HL-60 (cell line): ENCODE results near the gene CYP4F3.
"Not testable (repeated sequence)": the region's sequence is repeated elsewhere in the genome, so short reads cannot be mapped to it uniquely, and the experiment has no call there.

Experiments used
- DNase-seq, 2 experiments: peaks; one replicate each; pipeline ENCODE4 v3.0.0-alpha.2; 2010 to 2020; ENCODE audit warnings: low read depth in 1 of 2, low spot score in 1 of 2
- H3K27ac ChIP-seq: fragments of 250-450 bp; sonication (Bioruptor Pico); replicated peaks from 2 replicates; pipeline ENCODE4 v1.5.1; 2020; ENCODE audit warnings: mild to moderate bottlenecking, moderate library complexity
- H3K27me3 ChIP-seq: fragments of 250-450 bp; sonication (Bioruptor Pico); 2 replicates; pipeline ENCODE4 v1.5.1; 2021; ENCODE audit warnings: mild to moderate bottlenecking, moderate library complexity; ENCODE audit not compliant: insufficient read depth, poor library complexity, severe bottlenecking
- H3K4me3 ChIP-seq: replicated peaks from 2 replicates; pipeline ENCODE4 v1.5.1; 2011; ENCODE audit warnings: mild to moderate bottlenecking, control low read depth, low read length; ENCODE audit not compliant: insufficient read depth
- GABPA ChIP-seq: IDR thresholded peaks from 2 replicates; pipeline ENCODE4 v1.6.1; 2012; ENCODE audit warnings: low read depth
- POLR2AphosphoS5 ChIP-seq: IDR thresholded peaks from 2 replicates; pipeline ENCODE4 v1.6.1; 2012; ENCODE audit warnings: low read depth
- SPI1 ChIP-seq: IDR thresholded peaks from 2 replicates; pipeline ENCODE4 v1.6.1; 2012; ENCODE audit warnings: low read depth, mild to moderate bottlenecking, borderline replicate concordance
- TF ChIP-seq, protein P1 (sequence below): IDR thresholded peaks from one replicate; pipeline ENCODE4 v1.5.1; 2011; ENCODE audit warnings: low read length, control low read depth, inconsistent platforms; ENCODE audit not compliant: insufficient read depth
- TF ChIP-seq, protein P2 (sequence below): IDR thresholded peaks from 2 replicates; pipeline ENCODE4 v1.6.1; 2012; ENCODE audit warnings: low read depth; ENCODE audit not compliant: insufficient replicate concordance

Gene CYP4F3

DNA sequence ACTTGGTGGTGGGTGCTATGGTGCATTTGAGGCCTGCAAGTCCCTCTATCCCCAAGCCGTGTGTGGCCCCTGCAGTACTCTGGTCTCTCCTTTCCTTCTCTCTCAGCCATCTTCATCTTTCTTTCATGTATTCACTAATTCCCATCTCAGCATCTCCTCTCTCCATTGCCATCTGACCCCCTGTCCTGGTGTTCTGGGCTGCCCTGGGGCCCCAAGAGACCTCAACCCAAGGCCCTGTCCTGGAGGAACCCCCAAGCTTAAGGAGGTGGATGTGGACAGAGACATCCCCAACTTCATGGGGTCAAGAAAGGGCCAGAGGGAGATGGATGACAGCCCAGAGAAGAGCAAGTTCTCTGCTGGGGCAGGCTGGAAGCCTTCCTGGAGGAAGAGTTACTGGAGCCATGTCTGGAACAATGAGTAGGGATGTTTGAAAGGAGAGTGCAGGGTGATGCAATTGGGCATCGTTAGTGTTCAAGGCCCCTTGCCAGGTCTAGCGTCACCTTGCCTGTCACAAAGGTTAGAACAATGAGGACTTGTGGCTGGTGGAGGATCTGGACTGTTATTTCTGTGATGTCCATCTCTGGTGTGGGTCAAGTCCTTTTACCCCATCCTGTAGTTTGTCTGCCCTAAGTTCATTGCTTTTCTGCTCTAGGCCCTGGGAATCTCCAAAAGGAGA is 3.5 kb downstream of the CYP4F3 start:
- H3K27ac ChIP-seq = no peak overlapping the region
- DNase-seq = no peak
- TF ChIP-seq, protein P1, sequence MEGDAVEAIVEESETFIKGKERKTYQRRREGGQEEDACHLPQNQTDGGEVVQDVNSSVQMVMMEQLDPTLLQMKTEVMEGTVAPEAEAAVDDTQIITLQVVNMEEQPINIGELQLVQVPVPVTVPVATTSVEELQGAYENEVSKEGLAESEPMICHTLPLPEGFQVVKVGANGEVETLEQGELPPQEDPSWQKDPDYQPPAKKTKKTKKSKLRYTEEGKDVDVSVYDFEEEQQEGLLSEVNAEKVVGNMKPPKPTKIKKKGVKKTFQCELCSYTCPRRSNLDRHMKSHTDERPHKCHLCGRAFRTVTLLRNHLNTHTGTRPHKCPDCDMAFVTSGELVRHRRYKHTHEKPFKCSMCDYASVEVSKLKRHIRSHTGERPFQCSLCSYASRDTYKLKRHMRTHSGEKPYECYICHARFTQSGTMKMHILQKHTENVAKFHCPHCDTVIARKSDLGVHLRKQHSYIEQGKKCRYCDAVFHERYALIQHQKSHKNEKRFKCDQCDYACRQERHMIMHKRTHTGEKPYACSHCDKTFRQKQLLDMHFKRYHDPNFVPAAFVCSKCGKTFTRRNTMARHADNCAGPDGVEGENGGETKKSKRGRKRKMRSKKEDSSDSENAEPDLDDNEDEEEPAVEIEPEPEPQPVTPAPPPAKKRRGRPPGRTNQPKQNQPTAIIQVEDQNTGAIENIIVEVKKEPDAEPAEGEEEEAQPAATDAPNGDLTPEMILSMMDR = no peak
- TF ChIP-seq SPI1 (no peak), POLR2AphosphoS5 (no peak), GABPA (no peak)
- TF ChIP-seq, protein P2, sequence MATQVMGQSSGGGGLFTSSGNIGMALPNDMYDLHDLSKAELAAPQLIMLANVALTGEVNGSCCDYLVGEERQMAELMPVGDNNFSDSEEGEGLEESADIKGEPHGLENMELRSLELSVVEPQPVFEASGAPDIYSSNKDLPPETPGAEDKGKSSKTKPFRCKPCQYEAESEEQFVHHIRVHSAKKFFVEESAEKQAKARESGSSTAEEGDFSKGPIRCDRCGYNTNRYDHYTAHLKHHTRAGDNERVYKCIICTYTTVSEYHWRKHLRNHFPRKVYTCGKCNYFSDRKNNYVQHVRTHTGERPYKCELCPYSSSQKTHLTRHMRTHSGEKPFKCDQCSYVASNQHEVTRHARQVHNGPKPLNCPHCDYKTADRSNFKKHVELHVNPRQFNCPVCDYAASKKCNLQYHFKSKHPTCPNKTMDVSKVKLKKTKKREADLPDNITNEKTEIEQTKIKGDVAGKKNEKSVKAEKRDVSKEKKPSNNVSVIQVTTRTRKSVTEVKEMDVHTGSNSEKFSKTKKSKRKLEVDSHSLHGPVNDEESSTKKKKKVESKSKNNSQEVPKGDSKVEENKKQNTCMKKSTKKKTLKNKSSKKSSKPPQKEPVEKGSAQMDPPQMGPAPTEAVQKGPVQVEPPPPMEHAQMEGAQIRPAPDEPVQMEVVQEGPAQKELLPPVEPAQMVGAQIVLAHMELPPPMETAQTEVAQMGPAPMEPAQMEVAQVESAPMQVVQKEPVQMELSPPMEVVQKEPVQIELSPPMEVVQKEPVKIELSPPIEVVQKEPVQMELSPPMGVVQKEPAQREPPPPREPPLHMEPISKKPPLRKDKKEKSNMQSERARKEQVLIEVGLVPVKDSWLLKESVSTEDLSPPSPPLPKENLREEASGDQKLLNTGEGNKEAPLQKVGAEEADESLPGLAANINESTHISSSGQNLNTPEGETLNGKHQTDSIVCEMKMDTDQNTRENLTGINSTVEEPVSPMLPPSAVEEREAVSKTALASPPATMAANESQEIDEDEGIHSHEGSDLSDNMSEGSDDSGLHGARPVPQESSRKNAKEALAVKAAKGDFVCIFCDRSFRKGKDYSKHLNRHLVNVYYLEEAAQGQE = no peak
- no peaks in the 10 kb centered on the region for H3K27me3 ChIP-seq
- no peak overlapping the region for H3K4me3 ChIP-seq

DNA sequence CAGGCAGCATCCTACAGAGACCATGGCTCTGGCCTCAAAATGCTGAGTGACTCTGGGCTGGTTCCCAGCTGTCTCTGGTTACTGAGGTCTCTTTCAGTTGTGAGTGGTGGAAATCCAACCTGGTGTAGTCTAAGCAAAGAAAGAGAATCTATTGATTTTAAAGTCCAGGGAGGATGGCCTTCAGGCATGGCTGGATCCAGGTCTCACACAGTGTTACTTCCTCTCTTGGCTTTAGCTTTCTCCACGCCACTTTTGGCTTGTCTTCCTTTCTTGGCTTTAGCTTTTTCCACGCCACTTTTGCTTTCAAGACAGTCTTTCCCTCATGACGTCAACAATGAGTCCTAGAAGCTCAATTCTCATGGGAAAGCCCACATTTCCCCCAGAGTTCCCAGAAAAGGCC is 4.1 kb downstream of the CYP4F3 start:
- no peaks in the 10 kb centered on the region for H3K27me3 ChIP-seq
- TF ChIP-seq GABPA (no peak), POLR2AphosphoS5 (no peak), SPI1 (no peak)
- TF ChIP-seq, protein P2 = no peak
- TF ChIP-seq, protein P1 = no peak
- no peak overlapping the region for H3K4me3 ChIP-seq
- H3K27ac ChIP-seq = no peak overlapping the region
- no peak for DNase-seq

DNA sequence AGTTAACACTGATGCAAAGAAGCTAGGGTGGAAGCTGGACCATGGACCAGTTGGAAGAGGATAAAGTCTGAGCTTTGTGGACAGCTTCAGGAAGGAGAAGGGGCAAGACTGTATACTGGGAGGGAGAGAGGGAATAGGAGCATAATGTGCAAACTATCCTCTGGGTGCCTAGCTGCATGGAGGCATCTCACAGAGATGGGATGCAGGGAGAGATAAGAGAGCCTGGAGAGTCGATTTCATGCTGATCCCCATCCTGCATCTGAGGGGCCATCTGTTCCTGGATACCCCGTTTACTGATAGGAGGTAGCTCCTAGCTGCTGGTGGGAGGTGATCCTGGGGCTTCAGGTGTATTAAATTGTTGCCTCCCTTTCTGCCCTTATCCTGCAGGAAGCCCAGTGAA is 8.8 kb downstream of the CYP4F3 start:
- no peak for DNase-seq
- H3K27me3 ChIP-seq = no peaks in the 10 kb centered on the region
- TF ChIP-seq, protein P2 = no peak
- TF ChIP-seq POLR2AphosphoS5 (no peak), GABPA (no peak), SPI1 (no peak)
- TF ChIP-seq, protein P1 = no peak
- H3K27ac ChIP-seq = no peak overlapping the region
- no peak overlapping the region for H3K4me3 ChIP-seq

DNA sequence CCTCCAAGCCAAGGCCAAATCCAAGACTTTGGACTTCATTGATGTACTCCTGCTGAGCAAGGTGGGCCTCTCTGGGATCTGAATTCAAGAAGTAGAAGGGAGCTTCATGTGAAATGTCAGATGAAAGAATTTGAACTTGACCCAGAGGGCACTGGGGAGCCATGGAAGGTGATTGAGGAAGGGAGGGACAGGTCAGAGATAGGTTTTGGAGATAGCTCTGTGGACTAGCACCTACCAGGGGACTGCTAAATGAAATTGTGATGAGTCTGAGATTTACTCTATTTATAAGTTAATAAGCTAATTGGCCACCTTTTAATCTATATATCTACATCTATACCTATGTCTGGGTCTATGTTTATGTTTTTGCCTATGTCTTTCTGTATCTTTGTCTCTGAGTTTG is 9.4 kb downstream of the CYP4F3 start:
- not testable (repeated sequence) for H3K4me3 ChIP-seq, DNase-seq, H3K27ac ChIP-seq, H3K27me3 ChIP-seq
